GM21528 (cell line): ENCODE measurements around the gene ATOX1.
"Not testable (repeated sequence)": the region's sequence is repeated elsewhere in the genome, so short reads cannot be mapped to it uniquely, and the experiment has no call there.

Source experiments
- ATAC-seq: cut with Tn5 transposase; IDR thresholded peaks from one replicate; pipeline ENCODE4 v1.9.1; 2021; ENCODE audit warnings: mild to moderate bottlenecking, moderate library complexity; ENCODE audit not compliant: unreplicated experiment, low FRiP score

Gene ATOX1

GRCh38 chr5:151699071-151699901, 59.1 kb downstream of the ATOX1 start:
- ATAC-seq: no peak

- not testable (repeated sequence) for ATAC-seq
These were observed 60.4 kb downstream of the ATOX1 start for GRCh38 chr5:151698081-151698480.

GRCh38 chr5:151697452-151697851, 61.0 kb downstream of the ATOX1 start:
- ATAC-seq: no peak

GRCh38 chr5:151696470-151697061, 61.9 kb downstream of the ATOX1 start:
- no peak for ATAC-seq

- no peak for ATAC-seq
These were observed 63.0 kb downstream of the ATOX1 start for GRCh38 chr5:151695464-151695863.

GRCh38 chr5:151694035-151694485, 64.4 kb downstream of the ATOX1 start:
- no peak for ATAC-seq
